CD14-positive monocyte (primary cell): ENCODE results near the gene SRCAP. TPM values are rescaled to one million over a fixed set of nuclear protein-coding genes. Genes with fewer than 3 reads are reported as not detected.
A peak's percentile ranks its signal among the peaks of the same experiment; 100 is the strongest.

Experiments
- DNase-seq, 3 donors: peaks; one replicate each; pipeline ENCODE4 v3.0.0-alpha.2; 2011 to 2022
- H2AFZ ChIP-seq: 2 replicates; pipeline ENCODE4 v1.6.0; 2012; ENCODE audit warnings: mild to moderate bottlenecking, low read depth, low read length, inconsistent platforms; ENCODE audit not compliant: insufficient read depth, poor library complexity, severe bottlenecking
- H3K27ac ChIP-seq, 2 donors: 1 replicate in 1 of 2; 2 replicates in 1 of 2; pipeline ENCODE4 v1.5.1; 2012 to 2013; ENCODE audit warnings: low read length in 2 of 2, control low read depth in 1 of 2, inconsistent platforms in 1 of 2, low read depth in 1 of 2, mild to moderate bottlenecking in 1 of 2
- H3K27me3 ChIP-seq, 2 donors: one replicate each; pipeline versions ENCODE4 v1.6.0 to v1.6.1; 2011 to 2013; ENCODE audit warnings: low read length in 2 of 2; ENCODE audit not compliant: control insufficient read depth in 2 of 2, insufficient read depth in 2 of 2
- H3K36me3 ChIP-seq, 2 donors: replicated peaks in 1 of 2; 1 replicate in 1 of 2; 2 replicates in 1 of 2; pipeline versions ENCODE4 v1.5.1 to v1.6.1; 2012 to 2013; ENCODE audit warnings: low read length in 2 of 2, control low read depth in 1 of 2, inconsistent platforms in 1 of 2, mild to moderate bottlenecking in 1 of 2; ENCODE audit not compliant: insufficient read depth in 2 of 2, control insufficient read depth in 1 of 2
- H3K4me1 ChIP-seq, 2 donors: 1 replicate in 1 of 2; 2 replicates in 1 of 2; pipeline versions ENCODE4 v1.5.1 to v1.6.1; 2012 to 2013; ENCODE audit warnings: low read length in 2 of 2, control low read depth in 1 of 2, inconsistent platforms in 1 of 2, mild to moderate bottlenecking in 1 of 2, moderate library complexity in 1 of 2; ENCODE audit not compliant: insufficient read depth in 2 of 2, control insufficient read depth in 1 of 2
- H3K4me2 ChIP-seq: replicated peaks from 2 replicates; pipeline ENCODE3; 2012; ENCODE audit warnings: low read length, moderate library complexity, mild to moderate bottlenecking; ENCODE audit not compliant: poor library complexity, severe bottlenecking; ENCODE audit errors: extremely low read depth
- H3K4me3 ChIP-seq, 3 experiments: fragments of 200-600 bp in 1 of 3; sonication (generic) in 1 of 3; replicated peaks in 1 of 3; 1 replicate in 2 of 3; 2 replicates in 1 of 3; pipeline ENCODE4 v1.5.1; 2011 to 2013; ENCODE audit warnings: low read length in 3 of 3, mild to moderate bottlenecking in 3 of 3, control low read depth in 2 of 3, low read depth in 2 of 3, inconsistent platforms in 1 of 3, moderate library complexity in 1 of 3
- H3K79me2 ChIP-seq: 2 replicates; pipeline ENCODE4 v1.6.0; 2012; ENCODE audit warnings: mild to moderate bottlenecking, control low read depth, inconsistent platforms, low read length, moderate library complexity; ENCODE audit not compliant: insufficient read depth
- H3K9ac ChIP-seq: 2 replicates; pipeline ENCODE4 v1.6.0; 2017; ENCODE audit warnings: low read length, mild to moderate bottlenecking; ENCODE audit not compliant: insufficient read depth, poor library complexity, severe bottlenecking
- H3K9me3 ChIP-seq, 2 donors: replicated peaks in 1 of 2; 1 replicate in 1 of 2; 2 replicates in 1 of 2; pipeline versions ENCODE4 v1.5.1 to v1.6.1; 2012 to 2013; ENCODE audit warnings: low read length in 2 of 2, control low read depth in 1 of 2; ENCODE audit not compliant: control insufficient read depth in 1 of 2, insufficient read depth in 1 of 2
- H4K20me1 ChIP-seq: 2 replicates; pipeline ENCODE4 v1.6.0; 2012; ENCODE audit warnings: mild to moderate bottlenecking, low read length, control low read depth, moderate library complexity; ENCODE audit not compliant: insufficient read depth
- H3K27ac Mint-ChIP-seq, 7 donors: one replicate each; pipeline ENCODE4 v1.8.0; 2020; ENCODE audit warnings: mild to moderate bottlenecking in 7 of 7, mixed read lengths in 7 of 7, moderate library complexity in 6 of 7, inconsistent platforms in 2 of 7
- H3K27me3 Mint-ChIP-seq, 3 donors: one replicate each; pipeline ENCODE4 v1.8.0; 2021 to 2022; ENCODE audit warnings: low read depth in 3 of 3, mild to moderate bottlenecking in 3 of 3, mixed read lengths in 3 of 3, moderate library complexity in 3 of 3, inconsistent platforms in 1 of 3
- H3K36me3 Mint-ChIP-seq, 2 donors: one replicate each; pipeline ENCODE4 v1.8.0; 2020; ENCODE audit warnings: mixed read lengths in 2 of 2, inconsistent platforms in 1 of 2, mild to moderate bottlenecking in 1 of 2
- H3K4me1 Mint-ChIP-seq: one replicate; pipeline ENCODE4 v1.8.0; 2020; ENCODE audit warnings: mild to moderate bottlenecking, mixed read lengths
- H3K4me3 Mint-ChIP-seq, 2 donors: one replicate each; pipeline ENCODE4 v1.8.0; 2020; ENCODE audit warnings: mild to moderate bottlenecking in 2 of 2, mixed read lengths in 2 of 2, moderate library complexity in 1 of 2
- H3K9me3 Mint-ChIP-seq, 7 donors: one replicate each; pipeline ENCODE4 v1.8.0; 2020 to 2022; ENCODE audit warnings: mixed read lengths in 7 of 7, mild to moderate bottlenecking in 6 of 7, moderate library complexity in 6 of 7, inconsistent platforms in 2 of 7
- WGBS: methylation state at CpG from one replicate; pipeline ENCODE4 v1.1.5; 2013; ENCODE audit warnings: missing lambda C conversion rate; ENCODE audit not compliant: insufficient coverage; 5-methylcytosine and 5-hydroxymethylcytosine counted together
- intact Hi-C, 2 donors: fragments of 100-400 bp; cut with micrococcal nuclease; formaldehyde crosslinking; loops; one replicate each; pipeline versions ENCODE4 v1.15.0 to v1.15.1; 2023
- polyA plus RNA-seq, 3 donors: library from polyadenylated mRNA; depleted of rRNA in 1 of 3; unstranded in 2 of 3; stranded (reverse) in 1 of 3; fragments of 300-500 nt in 2 of 3; fragments of >200 nt in 1 of 3; fragmentation: Illumina TruSeq in 2 of 3; gene quantifications; 1 replicate in 2 of 3; 2 replicates in 1 of 3; pipeline ENCODE4 v1.2.3, GENCODE V29; 2012 to 2021
- TF ChIP-seq, protein P1 (sequence below): fragments of 200-600 bp; IDR thresholded peaks from one replicate; pipeline ENCODE4 v1.8.0; 2022; ENCODE audit warnings: antibody characterized with exemption, mild to moderate bottlenecking

SRCAP gene
- polyA plus RNA-seq, 3 donors: 3.0 to 16.0 (median 6.3) TPM

DNA sequence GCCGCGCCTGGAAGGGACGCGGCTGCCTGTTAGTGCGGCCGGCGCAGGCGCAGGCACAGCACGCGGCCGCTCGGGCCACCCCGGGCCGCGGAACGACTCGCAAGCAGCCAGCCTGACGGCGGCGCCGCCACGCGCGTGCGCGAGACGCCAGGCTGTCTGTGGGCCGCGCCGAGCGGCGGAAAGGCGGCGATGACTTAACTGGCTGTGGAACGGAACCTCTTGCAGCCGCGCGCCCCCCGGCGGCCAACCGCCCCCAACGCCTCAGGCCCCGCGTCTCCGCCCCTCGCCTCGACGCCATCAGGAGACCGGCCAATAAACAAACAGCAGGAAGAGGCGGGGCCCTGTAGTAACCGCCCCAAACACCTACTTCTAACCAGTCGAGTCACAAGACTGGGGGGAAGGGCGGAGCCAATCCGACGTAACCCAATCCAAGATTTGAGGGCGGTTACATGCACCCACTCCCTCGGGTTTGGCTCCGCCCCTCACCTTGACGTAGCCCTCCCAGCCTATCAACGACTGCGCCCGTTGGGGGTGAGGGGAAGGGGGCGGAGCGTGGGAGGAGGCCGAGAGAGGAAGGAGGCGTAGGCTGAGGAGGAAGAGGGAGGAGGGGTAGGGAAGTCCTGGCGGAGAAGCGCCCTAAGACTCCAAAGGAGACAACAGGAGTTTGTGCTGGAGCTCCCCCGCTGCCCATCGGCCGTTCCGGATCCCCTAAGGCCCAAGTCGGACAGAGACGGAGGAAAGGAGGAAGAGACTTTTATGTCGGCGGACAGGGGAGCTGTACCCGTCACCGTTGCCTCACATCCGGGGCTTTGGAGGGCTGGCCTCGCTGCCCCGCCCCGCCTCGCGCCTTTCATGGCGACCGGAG, 40.9 kb upstream of the SRCAP start, which contains the start of gene FBRS:
Gene FBRS (plus strand): TSS at position 566 of the 865 bp plus-strand sequence. CDS start 1,088 bp downstream, outside the sequence.
- TF ChIP-seq, protein P1, sequence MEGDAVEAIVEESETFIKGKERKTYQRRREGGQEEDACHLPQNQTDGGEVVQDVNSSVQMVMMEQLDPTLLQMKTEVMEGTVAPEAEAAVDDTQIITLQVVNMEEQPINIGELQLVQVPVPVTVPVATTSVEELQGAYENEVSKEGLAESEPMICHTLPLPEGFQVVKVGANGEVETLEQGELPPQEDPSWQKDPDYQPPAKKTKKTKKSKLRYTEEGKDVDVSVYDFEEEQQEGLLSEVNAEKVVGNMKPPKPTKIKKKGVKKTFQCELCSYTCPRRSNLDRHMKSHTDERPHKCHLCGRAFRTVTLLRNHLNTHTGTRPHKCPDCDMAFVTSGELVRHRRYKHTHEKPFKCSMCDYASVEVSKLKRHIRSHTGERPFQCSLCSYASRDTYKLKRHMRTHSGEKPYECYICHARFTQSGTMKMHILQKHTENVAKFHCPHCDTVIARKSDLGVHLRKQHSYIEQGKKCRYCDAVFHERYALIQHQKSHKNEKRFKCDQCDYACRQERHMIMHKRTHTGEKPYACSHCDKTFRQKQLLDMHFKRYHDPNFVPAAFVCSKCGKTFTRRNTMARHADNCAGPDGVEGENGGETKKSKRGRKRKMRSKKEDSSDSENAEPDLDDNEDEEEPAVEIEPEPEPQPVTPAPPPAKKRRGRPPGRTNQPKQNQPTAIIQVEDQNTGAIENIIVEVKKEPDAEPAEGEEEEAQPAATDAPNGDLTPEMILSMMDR: peak; percentile 68
- Histone ChIP-seq H3K9ac (peak within 1 kb of the TSS; percentile 95), H4K20me1 (peaks cover 40% of the 10 kb centered on the region), H3K4me3 (peak within 1 kb of the TSS; percentile 81 to 99 (median 86)), H3K9me3 (no peaks in the 10 kb centered on the region), H2AFZ (peak within 1 kb of the TSS; percentile 72), H3K4me1 (peaks cover 33 to 45% of the 10 kb centered on the region in 2 donors), H3K4me2 (peak within 1 kb of the TSS; percentile 99), H3K27me3 (no peaks in the 10 kb centered on the region), H3K27ac (peak within 1 kb of the TSS; percentile 93 to 99), H3K79me2 (peaks cover 45% of the 10 kb centered on the region), H3K36me3 (peaks cover 54 to 63% of the 10 kb centered on the region in 2 donors)
- peaks cover 56 to 63% of the 10 kb centered on the region in 2 donors for H3K36me3 Mint-ChIP-seq
- intact Hi-C loops: loop anchor here (1.0 to 10.0 kb wide), 6 partner anchors 40 to 283 kb away; partner anchors contain the start of genes CFAP119 (in 1 of the 2), FBXL19 (in 1 of the 2), MYL11 (in 1 of the 2) and RNF40 (in 1 of the 2)
- peak within 1 kb of the TSS; percentile 100 for H3K27ac Mint-ChIP-seq
- DNase-seq: peak; percentile 100
- peaks cover 0 to 2% (median 0%) of the 10 kb centered on the region in 7 donors for H3K9me3 Mint-ChIP-seq
- under 1% methylated on average over 78 of the region's 86 CpGs for WGBS
- peaks cover 0 to 1% (median 0%) of the 10 kb centered on the region in 3 donors for H3K27me3 Mint-ChIP-seq
- peak within 1 kb of the TSS; percentile 90 to 99 for H3K4me3 Mint-ChIP-seq
- H3K4me1 Mint-ChIP-seq: peaks cover 38% of the 10 kb centered on the region
